Smooth muscle cell (in vitro differentiated cells): Measurements from ENCODE around the gene ST3GAL4. TPM values are rescaled to one million over a fixed set of nuclear protein-coding genes. Genes with fewer than 3 reads are reported as not detected.

Experiments used
- DNase-seq: peaks from one replicate; lab custom pipeline; 2025; ENCODE audit not compliant: unreplicated experiment; lab: John Stamatoyannopoulos, UW
- H2AFZ ChIP-seq: fragments of 200-600 bp; sonication (generic); 2 replicates; pipeline ENCODE4 v1.6.0; 2016; ENCODE audit warnings: antibody characterized with exemption, low read depth, mild to moderate bottlenecking
- H3F3A ChIP-seq: fragments of 200-600 bp; sonication (generic); 2 replicates; pipeline ENCODE4 v1.6.0; 2017; ENCODE audit warnings: antibody characterized with exemption, low read depth
- H3K27ac ChIP-seq: fragments of 200-600 bp; sonication (generic); 2 replicates; pipeline ENCODE4 v1.5.1; 2016; ENCODE audit warnings: low read depth, mild to moderate bottlenecking
- H3K27me3 ChIP-seq: fragments of 200-600 bp; sonication (generic); 2 replicates; pipeline ENCODE4 v1.6.1; 2016; ENCODE audit warnings: low read depth, mild to moderate bottlenecking
- H3K36me3 ChIP-seq: fragments of 200-600 bp; sonication (generic); 2 replicates; pipeline ENCODE4 v1.5.1; 2016; ENCODE audit warnings: low read depth
- H3K4me1 ChIP-seq: fragments of 200-600 bp; sonication (generic); 2 replicates; pipeline ENCODE4 v1.5.1; 2016; ENCODE audit warnings: low read depth
- H3K4me2 ChIP-seq: fragments of 200-600 bp; sonication (generic); 2 replicates; pipeline ENCODE4 v1.6.0; 2016; ENCODE audit warnings: mild to moderate bottlenecking
- H3K4me3 ChIP-seq: fragments of 200-600 bp; sonication (generic); 2 replicates; pipeline ENCODE4 v1.5.1; 2016; ENCODE audit warnings: mild to moderate bottlenecking
- H3K79me2 ChIP-seq: fragments of 200-600 bp; sonication (generic); 2 replicates; pipeline ENCODE4 v1.6.0; 2016; ENCODE audit warnings: low read depth, mild to moderate bottlenecking
- H3K9ac ChIP-seq: fragments of 200-600 bp; sonication (generic); 2 replicates; pipeline ENCODE4 v1.6.0; 2016; ENCODE audit warnings: low read depth
- H3K9me3 ChIP-seq: fragments of 200-600 bp; sonication (generic); replicated peaks from 2 replicates; pipeline ENCODE4 v1.5.1; 2016; ENCODE audit warnings: low read depth
- H4K20me1 ChIP-seq: fragments of 200-600 bp; sonication (generic); 2 replicates; pipeline ENCODE4 v1.6.0; 2016; ENCODE audit warnings: low read depth
- CTCF ChIP-seq: fragments of 200-600 bp; sonication (generic); IDR thresholded peaks from 2 replicates; pipeline ENCODE4 v1.5.1; 2017; ENCODE audit warnings: borderline replicate concordance, mild to moderate bottlenecking, antibody characterized with exemption; ENCODE audit not compliant: insufficient read depth, poor library complexity, severe bottlenecking
- WGBS: methylation state at CpG from one replicate; pipeline ENCODE4 v1.1.7; 2016; ENCODE audit warnings: low lambda C conversion rate; 5-methylcytosine and 5-hydroxymethylcytosine counted together
- polyA plus RNA-seq: library from polyadenylated mRNA; unstranded; fragments of >200 nt; fragmentation: Nextera tagmentation; extraction: Ambion mirVana; gene quantifications from 2 replicates; pipeline ENCODE4 v1.2.1, GENCODE V29; 2016
- total RNA-seq: library from RNA; depleted of rRNA; stranded (reverse); fragments of >200 nt; gene quantifications from 2 replicates; pipeline ENCODE4 v1.2.3, GENCODE V29; 2014

Gene ST3GAL4
- total and polyA plus RNA-seq, 2 experiments from 2014 or later: 60.3 to 60.9 TPM

- Histone ChIP-seq H2AFZ (no peak overlapping the region), H3K4me1 (peaks cover 18% of the 10 kb centered on the region), H3K4me2 (peak overlapping the region; percentile 89), H3K9me3 (no peaks in the 10 kb centered on the region), H3K27me3 (no peaks in the 10 kb centered on the region), H3K27ac (peak overlapping the region; percentile 27), H4K20me1 (peaks cover 58% of the 10 kb centered on the region), H3K79me2 (peaks cover 87% of the 10 kb centered on the region), H3F3A (peaks cover 3% of the 10 kb centered on the region), H3K9ac (no peak overlapping the region), H3K4me3 (peak overlapping the region; percentile 78), H3K36me3 (no peaks in the 10 kb centered on the region)
- DNase-seq: no peak
- WGBS: 70% methylated on average over 18 of the region's 18 CpGs
- no peak for TF ChIP-seq CTCF
These were observed 2.7 kb downstream of the ST3GAL4 start for GRCh38 chr11:126357969-126358762.

- peaks cover 12% of the 10 kb centered on the region for H3K4me1 ChIP-seq
- H3K79me2 ChIP-seq: peaks cover 93% of the 10 kb centered on the region
- peak overlapping the region; percentile 89 for H3K4me2 ChIP-seq
- H3K9ac ChIP-seq: no peak overlapping the region
- no peaks in the 10 kb centered on the region for H3K27me3 ChIP-seq
- no peak for TF ChIP-seq CTCF
- H3K27ac ChIP-seq: no peak overlapping the region
- H3K4me3 ChIP-seq: no peak overlapping the region
- no peaks in the 10 kb centered on the region for H3K9me3 ChIP-seq
- no peaks in the 10 kb centered on the region for H3K36me3 ChIP-seq
- H2AFZ ChIP-seq: no peak overlapping the region
- WGBS: 85% methylated on average over 2 of the region's 2 CpGs
- no peak for DNase-seq
- H3F3A ChIP-seq: no peaks in the 10 kb centered on the region
- peaks cover 64% of the 10 kb centered on the region for H4K20me1 ChIP-seq
These were observed 3.3 kb downstream of the ST3GAL4 start for GRCh38 chr11:126358763-126359160.

- Histone ChIP-seq H3K9ac (no peak overlapping the region), H3K4me3 (no peak overlapping the region), H3F3A (no peaks in the 10 kb centered on the region), H3K27me3 (no peaks in the 10 kb centered on the region), H3K27ac (no peak overlapping the region), H3K4me2 (peak overlapping the region; percentile 19), H3K79me2 (peaks cover 88% of the 10 kb centered on the region), H4K20me1 (peaks cover 66% of the 10 kb centered on the region), H2AFZ (no peak overlapping the region), H3K4me1 (peaks cover 8% of the 10 kb centered on the region), H3K9me3 (no peaks in the 10 kb centered on the region), H3K36me3 (no peaks in the 10 kb centered on the region)
- DNase-seq: no peak
- TF ChIP-seq CTCF: no peak
- 69% methylated on average over 15 of the region's 16 CpGs for WGBS
These were observed 4.1 kb downstream of the ST3GAL4 start for GRCh38 chr11:126359431-126360048.
